A673 (cell line): Measurements from ENCODE around the gene IL1RN. TPM values are rescaled to one million over a fixed set of nuclear protein-coding genes. Genes with fewer than 3 reads are reported as not detected.
A peak's percentile ranks its signal among the peaks of the same experiment; 100 is the strongest.

Source experiments
- BruUV-seq: library from RNA; stranded (reverse); fragments of 400-500 nt; replicated peaks from 2 replicates; lab custom pipeline; 2021; lab: Mats Ljungman, UMichigan
- CTCF ChIA-PET: fragments of 300-600 bp; sonication (Branson Sonifier 250); formaldehyde crosslinking; loops from one replicate; lab custom pipeline; 2022; ENCODE audit warnings: antibody characterized with exemption; lab: Charles Lee
- POLR2A ChIA-PET: fragments of 300-600 bp; sonication (Branson Sonifier 250); formaldehyde crosslinking; loops from one replicate; lab custom pipeline; 2022; ENCODE audit warnings: antibody characterized with exemption; ENCODE audit not compliant: low non-redundant PET; lab: Charles Lee
- DNase-seq: peaks from one replicate; pipeline ENCODE4 v3.0.0-alpha.2; 2015; ENCODE audit warnings: low spot score
- H3K27ac ChIP-seq: fragments of 200-600 bp; sonication (generic); 2 replicates; pipeline ENCODE4 v1.5.1; 2016; ENCODE audit warnings: mixed run types, low read depth, mild to moderate bottlenecking, mixed read lengths, antibody characterized with exemption, low read length; ENCODE audit not compliant: poor library complexity, severe bottlenecking
- H3K27me3 ChIP-seq: fragments of 200-600 bp; sonication (generic); replicated peaks from 2 replicates; pipeline ENCODE4 v1.6.1; 2017; ENCODE audit warnings: mixed run types, low read depth, mild to moderate bottlenecking, mixed read lengths, antibody characterized with exemption, low read length; ENCODE audit not compliant: insufficient read depth, poor library complexity
- H3K36me3 ChIP-seq: fragments of 200-600 bp; sonication (generic); 2 replicates; pipeline ENCODE4 v1.6.1; 2016; ENCODE audit warnings: mixed run types, mild to moderate bottlenecking, mixed read lengths, antibody characterized with exemption, low read length; ENCODE audit not compliant: insufficient read depth, poor library complexity, severe bottlenecking
- H3K4me1 ChIP-seq: fragments of 200-600 bp; sonication (generic); 2 replicates; pipeline ENCODE4 v1.6.1; 2017; ENCODE audit warnings: mixed run types, mild to moderate bottlenecking, mixed read lengths, antibody characterized with exemption, low read length; ENCODE audit not compliant: insufficient read depth, poor library complexity, severe bottlenecking
- H3K4me3 ChIP-seq: fragments of 200-600 bp; sonication (generic); 2 replicates; pipeline ENCODE4 v1.5.1; 2016; ENCODE audit warnings: low read depth, mixed run types, mild to moderate bottlenecking, mixed read lengths, low read length; ENCODE audit not compliant: poor library complexity, severe bottlenecking
- H3K9me3 ChIP-seq: fragments of 200-600 bp; sonication (generic); 2 replicates; pipeline ENCODE4 v1.6.1; 2016; ENCODE audit warnings: mixed run types, low read depth, mild to moderate bottlenecking, mixed read lengths, antibody characterized with exemption, low read length; ENCODE audit not compliant: poor library complexity, severe bottlenecking
- CTCF ChIP-seq: fragments of 300-800, 200-600 bp; sonication (generic); conservative IDR thresholded peaks from 2 replicates; pipeline ENCODE4 v1.5.1; 2017; ENCODE audit warnings: low read depth, mild to moderate bottlenecking, antibody characterized with exemption, low read length, moderate library complexity, mixed read lengths
- EZH2 ChIP-seq: fragments of 200-600 bp; sonication (generic); IDR thresholded peaks from 2 replicates; pipeline ENCODE4 v1.6.1; 2017; ENCODE audit warnings: borderline replicate concordance, low read depth, mild to moderate bottlenecking, mixed read lengths, antibody characterized with exemption, low read length; ENCODE audit not compliant: poor library complexity, severe bottlenecking
- intact Hi-C: fragments of 100-400 bp; cut with micrococcal nuclease; formaldehyde crosslinking; loops from one replicate; pipeline ENCODE4 v1.10.0; 2022; ENCODE audit not compliant: unreplicated experiment
- total RNA-seq: library from RNA; stranded (reverse); gene quantifications from 2 replicates; pipeline ENCODE4 v1.2.3, GENCODE V29; 2021

IL1RN gene
- total RNA-seq, 1 experiment from 2014 or later: not detected

DNA sequence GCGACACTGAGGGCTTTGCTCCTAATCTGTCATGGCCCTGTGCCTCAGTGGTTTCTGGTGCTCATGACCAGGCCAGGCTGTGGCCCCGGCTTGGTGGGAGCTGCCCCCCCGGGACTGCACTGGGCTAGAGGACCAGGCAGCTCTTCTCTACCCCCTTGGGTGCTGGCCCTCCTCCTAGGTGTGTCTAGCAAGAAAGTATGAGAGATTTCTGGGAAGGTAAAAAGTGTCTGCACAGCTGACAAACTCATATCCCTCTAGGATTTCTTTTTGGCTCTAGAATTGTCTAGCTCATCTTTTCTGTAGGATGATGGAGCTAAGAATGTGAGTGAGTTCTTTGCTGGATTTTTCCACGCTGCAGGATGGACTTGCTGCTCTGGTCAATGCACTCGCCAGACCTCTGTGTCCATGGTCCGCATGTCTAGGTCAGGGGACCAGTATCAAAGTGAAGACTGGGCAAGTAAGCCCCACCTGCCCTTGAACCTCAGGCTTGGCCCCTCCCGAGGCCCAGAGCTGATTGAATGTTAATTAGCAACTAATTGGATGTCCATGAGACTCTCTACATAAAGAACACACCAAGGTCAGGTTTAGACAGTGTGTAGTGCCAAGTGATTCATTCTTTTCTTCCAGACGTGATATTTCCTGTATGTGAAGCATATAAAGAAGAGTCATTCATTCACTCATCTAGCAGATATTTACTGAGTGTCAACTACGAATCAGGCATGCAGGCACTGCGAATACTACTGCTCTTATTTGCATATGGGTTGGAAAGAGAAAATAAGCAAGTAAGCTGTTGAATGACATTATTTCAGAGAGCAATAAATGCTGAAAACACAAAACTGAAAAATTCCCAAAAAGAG is 30.7 kb downstream of the IL1RN start:
- H3K9me3 ChIP-seq: no peaks in the 10 kb centered on the region
- BruUV-seq: no TSS peak
- H3K27me3 ChIP-seq: peaks cover 13% of the 10 kb centered on the region
- no peak for DNase-seq
- no peaks in the 10 kb centered on the region for H3K36me3 ChIP-seq
- peak overlapping the region; percentile 45 for H3K4me3 ChIP-seq
- H3K4me1 ChIP-seq: no peaks in the 10 kb centered on the region
- H3K27ac ChIP-seq: no peak overlapping the region
- POLR2A ChIA-PET: no interaction called here
- intact Hi-C loops: no loop called here
- TF ChIP-seq EZH2: no peak
- no peak for TF ChIP-seq CTCF
- CTCF ChIA-PET: no interaction called here

GRCh38 chr2:113158884-113159553 is 31.6 kb downstream of the IL1RN start:
- Histone ChIP-seq H3K27me3 (peaks cover 13% of the 10 kb centered on the region), H3K36me3 (no peaks in the 10 kb centered on the region), H3K27ac (no peak overlapping the region), H3K9me3 (no peaks in the 10 kb centered on the region), H3K4me1 (no peaks in the 10 kb centered on the region), H3K4me3 (no peak overlapping the region)
- CTCF ChIA-PET: no interaction called here
- TF ChIP-seq EZH2: no peak
- no peak for TF ChIP-seq CTCF
- POLR2A ChIA-PET: no interaction called here
- intact Hi-C loops: no loop called here
- DNase-seq: no peak
- BruUV-seq: no TSS peak

DNA sequence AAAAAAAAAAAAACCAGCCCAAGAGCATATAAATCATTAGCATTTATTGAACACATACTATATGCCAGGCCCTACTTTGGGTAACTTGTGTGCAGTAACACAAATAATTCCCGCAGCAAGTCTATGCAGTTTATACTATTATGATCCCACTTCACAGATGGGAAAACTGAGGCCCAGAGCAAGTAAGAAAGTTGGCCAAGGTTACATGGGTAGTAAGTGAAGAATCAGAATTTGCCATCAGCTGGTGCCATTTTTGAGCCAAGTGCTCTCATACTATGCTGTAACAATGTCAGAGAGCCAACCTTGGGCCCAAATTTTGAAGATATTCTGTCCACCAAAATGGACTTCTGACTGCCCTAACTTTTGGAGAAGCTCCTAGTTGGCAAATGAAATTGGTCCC is 32.9 kb downstream of the IL1RN start:
- DNase-seq: no peak
- BruUV-seq: no TSS peak
- H3K4me3 ChIP-seq: no peak overlapping the region
- H3K9me3 ChIP-seq: no peaks in the 10 kb centered on the region
- no peaks in the 10 kb centered on the region for H3K36me3 ChIP-seq
- no peaks in the 10 kb centered on the region for H3K4me1 ChIP-seq
- ChIA-PET POLR2A (no interaction called here), CTCF (no interaction called here)
- no peak overlapping the region for H3K27ac ChIP-seq
- H3K27me3 ChIP-seq: peaks cover 8% of the 10 kb centered on the region
- TF ChIP-seq EZH2 (no peak), CTCF (no peak)
- intact Hi-C loops: no loop called here
